Bronchial epithelial cell (primary cell): ENCODE results near the gene CCL22. TPM values are rescaled to one million over a fixed set of nuclear protein-coding genes. Genes with fewer than 3 reads are reported as not detected.

Experiments used
- DNase-seq: peaks from one replicate; pipeline ENCODE4 v3.0.0-alpha.2; 2010; ENCODE audit warnings: low read depth
- FAIRE-seq: peaks from 2 replicates; lab custom pipeline; 2011; peaks lifted over from hg19 to GRCh38; lab: Jason Lieb, UNC
- H3K27me3 ChIP-seq: 2 replicates; pipeline ENCODE4 v1.5.1; 2011; ENCODE audit warnings: low read length; ENCODE audit not compliant: control insufficient read depth, insufficient read depth
- H3K36me3 ChIP-seq: 2 replicates; pipeline ENCODE4 v1.5.1; 2011; ENCODE audit warnings: low read length; ENCODE audit not compliant: control insufficient read depth, insufficient read depth
- H3K4me3 ChIP-seq: 2 replicates; pipeline ENCODE4 v1.5.1; 2011; ENCODE audit warnings: mild to moderate bottlenecking, low read depth, low read length, control low read depth
- CTCF ChIP-seq: IDR thresholded peaks from 2 replicates; pipeline ENCODE4 v1.5.1; 2011; ENCODE audit warnings: mild to moderate bottlenecking, moderate library complexity, low read length, control low read depth, inconsistent platforms; ENCODE audit not compliant: insufficient read depth, severe bottlenecking
- total RNA-seq: library from RNA; depleted of rRNA; stranded (reverse); fragments of >200 nt; gene quantifications from 2 replicates; pipeline ENCODE4 v1.2.1, GENCODE V29; 2014

The CCL22 gene
- total RNA-seq, 1 donor from 2014 or later = not detected

GRCh38 chr16:57356547-57356946 lies 2.0 kb upstream of the CCL22 start:
- DNase-seq = no peak
- Histone ChIP-seq H3K36me3 (no peaks in the 10 kb centered on the region), H3K27me3 (peaks cover 2% of the 10 kb centered on the region), H3K4me3 (no peak overlapping the region)
- no peak for FAIRE-seq
- no peak for TF ChIP-seq CTCF

GRCh38 chr16:57357330-57358085 lies 1.1 kb upstream of the CCL22 start:
- no peak for TF ChIP-seq CTCF
- FAIRE-seq (no peak), DNase-seq (no peak)
- Histone ChIP-seq H3K27me3 (peaks cover 2% of the 10 kb centered on the region), H3K4me3 (no peak overlapping the region), H3K36me3 (no peaks in the 10 kb centered on the region)

- DNase-seq = no peak
- TF ChIP-seq CTCF = no peak
- Histone ChIP-seq H3K4me3 (no peak overlapping the region), H3K36me3 (no peaks in the 10 kb centered on the region), H3K27me3 (peaks cover 2% of the 10 kb centered on the region)
- no peak for FAIRE-seq
Measured at GRCh38 chr16:57358086-57358420, 530 bp upstream of the CCL22 start.

GRCh38 chr16:57360321-57360935 lies 1.8 kb downstream of the CCL22 start:
- TF ChIP-seq CTCF = no peak
- no peak for DNase-seq
- no peak overlapping the region for H3K4me3 ChIP-seq
- peaks cover 2% of the 10 kb centered on the region for H3K27me3 ChIP-seq
- no peak for FAIRE-seq
- H3K36me3 ChIP-seq = no peaks in the 10 kb centered on the region

GRCh38 chr16:57361404-57361803 lies 2.8 kb downstream of the CCL22 start:
- TF ChIP-seq CTCF = no peak
- Histone ChIP-seq H3K36me3 (no peaks in the 10 kb centered on the region), H3K27me3 (peaks cover 5% of the 10 kb centered on the region), H3K4me3 (no peak overlapping the region)
- FAIRE-seq = peak; percentile 50
- no peak for DNase-seq
